Measurements from ENCODE around the gene RAI14. TPM values are rescaled to one million over a fixed set of nuclear protein-coding genes. Genes with fewer than 3 reads are reported as not detected.

RAI14 gene
- total and polyA plus RNA-seq, 2 donors (not counting 1 experiment from before 2014, with no cell fraction given) = 98.7 to 125 TPM

- Histone ChIP-seq H3K27ac (ENCODE audit: insufficient read depth, low read length) (no peak overlapping the region), H3K27me3 (ENCODE audit: control insufficient read depth, insufficient read depth, low read length) (no peaks in the 10 kb centered on the region), H3K9me3 (ENCODE audit: control insufficient read depth, insufficient read depth, low read depth, low read length) (no peaks in the 10 kb centered on the region), H3K9ac (ENCODE audit: insufficient read depth, low read length) (no peak overlapping the region), H3K4me3 (replicated peaks in 1 of 4; ENCODE audit: control extremely low read depth in 1 of 4, insufficient read depth in 1 of 4, low read depth in 3 of 4, low read length in 4 of 4) (no peak overlapping the region), H4K20me1 (ENCODE audit: control insufficient read depth, extremely low read depth, insufficient read depth, low read length) (no peaks in the 10 kb centered on the region), H3K36me3 (ENCODE audit: control insufficient read depth, insufficient read depth, low read length) (peaks cover 4% of the 10 kb centered on the region), H3K79me2 (ENCODE audit: control insufficient read depth, insufficient read depth, low read length) (no peaks in the 10 kb centered on the region), H3K4me2 (ENCODE audit: extremely low read depth, insufficient read depth, low read length) (no peak overlapping the region), H3K4me1 (ENCODE audit: control insufficient read depth, extremely low read depth, insufficient read depth, low read length) (no peaks in the 10 kb centered on the region), H2AFZ (ENCODE audit: low read length) (no peak overlapping the region)
- DNase-seq (ENCODE audit: low read depth in 2 of 2) = peak in 1 of 2 donors; percentile 52
- TF ChIP-seq CTCF (conservative IDR thresholded peaks at IDR 0.05 in 1 of 2, IDR thresholded peaks at IDR 0.05 in 1 of 2; ENCODE audit: low read depth in 1 of 2, low read length in 2 of 2) (no peak), EZH2 (IDR thresholded peaks at IDR 0.05; ENCODE audit: low read length, missing control alignments) (no peak)
These were observed 155.6 kb downstream of the RAI14 start for GRCh38 chr5:34811706-34812105.

GRCh38 chr5:34813509-34813908, 157.4 kb downstream of the RAI14 start:
- TF ChIP-seq CTCF (conservative IDR thresholded peaks at IDR 0.05 in 1 of 2, IDR thresholded peaks at IDR 0.05 in 1 of 2; ENCODE audit: low read depth in 1 of 2, low read length in 2 of 2) (no peak), EZH2 (IDR thresholded peaks at IDR 0.05; ENCODE audit: low read length, missing control alignments) (no peak)
- no peak overlapping the region for H3K9ac ChIP-seq (ENCODE audit: insufficient read depth, low read length)

GRCh38 chr5:34817558-34818351, 161.6 kb downstream of the RAI14 start:
- Histone ChIP-seq H3K9me3 (ENCODE audit: control insufficient read depth, insufficient read depth, low read depth, low read length) (no peaks in the 10 kb centered on the region), H3K36me3 (ENCODE audit: control insufficient read depth, insufficient read depth, low read length) (peaks cover 5% of the 10 kb centered on the region), H3K27me3 (ENCODE audit: control insufficient read depth, insufficient read depth, low read length) (no peaks in the 10 kb centered on the region), H3K4me2 (ENCODE audit: extremely low read depth, insufficient read depth, low read length) (no peak overlapping the region), H3K27ac (ENCODE audit: insufficient read depth, low read length) (no peak overlapping the region), H3K9ac (ENCODE audit: insufficient read depth, low read length) (no peak overlapping the region), H3K4me1 (ENCODE audit: control insufficient read depth, extremely low read depth, insufficient read depth, low read length) (no peaks in the 10 kb centered on the region), H3K4me3 (replicated peaks in 1 of 4; ENCODE audit: control extremely low read depth in 1 of 4, insufficient read depth in 1 of 4, low read depth in 3 of 4, low read length in 4 of 4) (no peak overlapping the region), H3K79me2 (ENCODE audit: control insufficient read depth, insufficient read depth, low read length) (no peaks in the 10 kb centered on the region), H4K20me1 (ENCODE audit: control insufficient read depth, extremely low read depth, insufficient read depth, low read length) (no peaks in the 10 kb centered on the region), H2AFZ (ENCODE audit: low read length) (no peak overlapping the region)
- no peak for TF ChIP-seq EZH2 (IDR thresholded peaks at IDR 0.05; ENCODE audit: low read length, missing control alignments)
- peak in 1 of 2 donors; percentile 87 for DNase-seq (ENCODE audit: low read depth in 2 of 2)

More at GRCh38 chr5:34813509-34813908, 157.4 kb downstream of the RAI14 start:
- Histone ChIP-seq H3K4me1 (ENCODE audit: control insufficient read depth, extremely low read depth, insufficient read depth, low read length) (no peaks in the 10 kb centered on the region), H4K20me1 (ENCODE audit: control insufficient read depth, extremely low read depth, insufficient read depth, low read length) (no peaks in the 10 kb centered on the region), H3K27ac (ENCODE audit: insufficient read depth, low read length) (no peak overlapping the region), H3K4me2 (ENCODE audit: extremely low read depth, insufficient read depth, low read length) (no peak overlapping the region), H3K9me3 (ENCODE audit: control insufficient read depth, insufficient read depth, low read depth, low read length) (no peaks in the 10 kb centered on the region), H3K27me3 (ENCODE audit: control insufficient read depth, insufficient read depth, low read length) (no peaks in the 10 kb centered on the region), H3K36me3 (ENCODE audit: control insufficient read depth, insufficient read depth, low read length) (peaks cover 2% of the 10 kb centered on the region), H3K79me2 (ENCODE audit: control insufficient read depth, insufficient read depth, low read length) (no peaks in the 10 kb centered on the region), H3K4me3 (replicated peaks in 1 of 4; ENCODE audit: control extremely low read depth in 1 of 4, insufficient read depth in 1 of 4, low read depth in 3 of 4, low read length in 4 of 4) (no peak overlapping the region), H2AFZ (ENCODE audit: low read length) (no peak overlapping the region)
- peak in 1 of 2 donors; percentile 46 for DNase-seq (ENCODE audit: low read depth in 2 of 2)
